Transverse colon (tissue), 4 donors: ENCODE data around the gene OAS1.

Experiments
- CTCF ChIP-seq, 5 experiments: fragments of 200-600 bp in 3 of 5; fragments of 450-650 bp in 2 of 5; sonication (generic) in 3 of 5; IDR thresholded peaks; 1 replicate in 2 of 5; 2 replicates in 3 of 5; pipeline ENCODE4 v1.5.1; 2016 to 2017; ENCODE audit warnings: antibody characterized with exemption in 5 of 5, inconsistent platforms in 3 of 5, mild to moderate bottlenecking in 2 of 5, moderate library complexity in 1 of 5
- POLR2AphosphoS5 ChIP-seq, 3 donors: sonication (generic); formaldehyde crosslinking; IDR thresholded peaks; one replicate each; pipeline ENCODE4 v1.6.1; 2016; ENCODE audit warnings: antibody characterized with exemption in 3 of 3

GRCh38 chr12:112961536-112961935 lies 54.8 kb downstream of the OAS1 start:
- TF ChIP-seq CTCF (IDR thresholded peaks at IDR 0.05): no peak
- no peak for TF ChIP-seq POLR2AphosphoS5 (IDR thresholded peaks at IDR 0.05)
